DOHH2 (cell line): ENCODE results near the gene PNLIPRP3.

Experiments
- H3F3A ChIP-seq: fragments of 200-600 bp; sonication (generic), shearing (Covaris generic); 2 replicates; pipeline ENCODE4 v1.6.0; 2016; ENCODE audit warnings: antibody characterized with exemption, mild to moderate bottlenecking; ENCODE audit not compliant: control insufficient read depth, insufficient read depth
- H3K27ac ChIP-seq: fragments of 200-600 bp; sonication (generic); 2 replicates; pipeline ENCODE4 v1.5.1; 2014; ENCODE audit warnings: low read depth, mild to moderate bottlenecking, low read length, moderate library complexity
- H3K27me3 ChIP-seq: fragments of 200-600 bp; sonication (generic); 2 replicates; pipeline ENCODE4 v1.6.1; 2014; ENCODE audit warnings: mild to moderate bottlenecking, low read length, mixed read lengths; ENCODE audit not compliant: control insufficient read depth
- H3K36me3 ChIP-seq: fragments of 200-600 bp; sonication (generic); 2 replicates; pipeline ENCODE4 v1.6.1; 2014; ENCODE audit warnings: mild to moderate bottlenecking, low read length, moderate library complexity, mixed read lengths; ENCODE audit not compliant: control insufficient read depth
- H3K4me1 ChIP-seq: fragments of 200-600 bp; sonication (generic); 2 replicates; pipeline ENCODE4 v1.6.1; 2014; ENCODE audit warnings: mild to moderate bottlenecking, low read length, mixed read lengths; ENCODE audit not compliant: control insufficient read depth
- H3K4me2 ChIP-seq: fragments of 200-600 bp; sonication (generic); 2 replicates; pipeline ENCODE4 v1.6.0; 2014; ENCODE audit warnings: mild to moderate bottlenecking, low read length, moderate library complexity
- H3K4me3 ChIP-seq: fragments of 200-600 bp; sonication (generic); 2 replicates; pipeline ENCODE4 v1.5.1; 2014; ENCODE audit warnings: mild to moderate bottlenecking, low read length, mixed read lengths
- H3K79me2 ChIP-seq: fragments of 200-600 bp; sonication (generic); 2 replicates; pipeline ENCODE4 v1.6.1; 2014; ENCODE audit warnings: mild to moderate bottlenecking, low read length, mixed read lengths; ENCODE audit not compliant: control insufficient read depth
- H3K9me2 ChIP-seq: fragments of 200-600 bp; sonication (generic); replicated peaks from 2 replicates; pipeline ENCODE4 v1.6.1; 2014; ENCODE audit warnings: mild to moderate bottlenecking, low read length, mixed read lengths; ENCODE audit not compliant: control insufficient read depth
- H3K9me3 ChIP-seq: fragments of 200-600 bp; sonication (generic); 2 replicates; pipeline ENCODE4 v1.6.1; 2014; ENCODE audit warnings: antibody characterized with exemption, low read length, mixed read lengths; ENCODE audit not compliant: control insufficient read depth, insufficient read depth
- H4K20me1 ChIP-seq: fragments of 200-600 bp; sonication (generic); 2 replicates; pipeline ENCODE4 v1.6.0; 2014; ENCODE audit warnings: low read depth, mild to moderate bottlenecking, antibody characterized with exemption, low read length, moderate library complexity; ENCODE audit not compliant: control insufficient read depth, insufficient read depth
- EZH2phosphoT487 ChIP-seq: fragments of 200-600 bp; sonication (generic); IDR thresholded peaks from 2 replicates; pipeline ENCODE4 v1.6.1; 2017; ENCODE audit warnings: borderline replicate concordance, mild to moderate bottlenecking, antibody characterized with exemption, low read length, moderate library complexity, mixed read lengths
- TF ChIP-seq, protein P1 (sequence below): fragments of 200-600 bp; sonication (generic); IDR thresholded peaks from one replicate; pipeline ENCODE4 v1.5.1; 2014; ENCODE audit warnings: antibody characterized with exemption, mild to moderate bottlenecking, low read depth, low read length; ENCODE audit not compliant: poor library complexity, severe bottlenecking

The PNLIPRP3 gene

DNA sequence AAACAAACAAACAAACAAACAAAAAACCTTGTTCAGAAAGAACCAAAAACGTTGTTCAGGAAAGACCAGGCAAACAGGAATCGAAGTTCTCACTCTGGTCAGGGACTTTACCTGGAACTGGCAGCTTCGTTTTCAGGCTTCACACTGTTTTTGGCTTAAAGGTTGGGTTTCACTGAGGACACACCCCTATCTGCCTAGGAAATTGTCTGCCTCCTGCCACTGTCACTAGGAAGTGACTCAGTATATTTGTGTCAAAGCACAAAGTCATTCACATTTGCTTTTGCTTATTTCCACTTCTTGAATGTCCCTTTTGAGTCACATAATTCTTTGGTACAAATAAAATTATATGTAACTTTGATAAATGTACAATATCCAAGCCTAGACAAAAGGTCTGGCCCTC, 37.9 kb downstream of the PNLIPRP3 start:
- H3K4me3 ChIP-seq, result no peak overlapping the region
- no peaks in the 10 kb centered on the region for H3K79me2 ChIP-seq
- no peaks in the 10 kb centered on the region for H3K36me3 ChIP-seq
- H3K27me3 ChIP-seq, result no peaks in the 10 kb centered on the region
- TF ChIP-seq, protein P1, sequence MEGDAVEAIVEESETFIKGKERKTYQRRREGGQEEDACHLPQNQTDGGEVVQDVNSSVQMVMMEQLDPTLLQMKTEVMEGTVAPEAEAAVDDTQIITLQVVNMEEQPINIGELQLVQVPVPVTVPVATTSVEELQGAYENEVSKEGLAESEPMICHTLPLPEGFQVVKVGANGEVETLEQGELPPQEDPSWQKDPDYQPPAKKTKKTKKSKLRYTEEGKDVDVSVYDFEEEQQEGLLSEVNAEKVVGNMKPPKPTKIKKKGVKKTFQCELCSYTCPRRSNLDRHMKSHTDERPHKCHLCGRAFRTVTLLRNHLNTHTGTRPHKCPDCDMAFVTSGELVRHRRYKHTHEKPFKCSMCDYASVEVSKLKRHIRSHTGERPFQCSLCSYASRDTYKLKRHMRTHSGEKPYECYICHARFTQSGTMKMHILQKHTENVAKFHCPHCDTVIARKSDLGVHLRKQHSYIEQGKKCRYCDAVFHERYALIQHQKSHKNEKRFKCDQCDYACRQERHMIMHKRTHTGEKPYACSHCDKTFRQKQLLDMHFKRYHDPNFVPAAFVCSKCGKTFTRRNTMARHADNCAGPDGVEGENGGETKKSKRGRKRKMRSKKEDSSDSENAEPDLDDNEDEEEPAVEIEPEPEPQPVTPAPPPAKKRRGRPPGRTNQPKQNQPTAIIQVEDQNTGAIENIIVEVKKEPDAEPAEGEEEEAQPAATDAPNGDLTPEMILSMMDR, result no peak
- no peak for TF ChIP-seq EZH2phosphoT487
- no peaks in the 10 kb centered on the region for H3K9me2 ChIP-seq
- H4K20me1 ChIP-seq, result no peaks in the 10 kb centered on the region
- no peaks in the 10 kb centered on the region for H3K9me3 ChIP-seq
- H3K27ac ChIP-seq, result no peak overlapping the region
- no peaks in the 10 kb centered on the region for H3F3A ChIP-seq
- no peaks in the 10 kb centered on the region for H3K4me1 ChIP-seq
- H3K4me2 ChIP-seq, result no peak overlapping the region

DNA sequence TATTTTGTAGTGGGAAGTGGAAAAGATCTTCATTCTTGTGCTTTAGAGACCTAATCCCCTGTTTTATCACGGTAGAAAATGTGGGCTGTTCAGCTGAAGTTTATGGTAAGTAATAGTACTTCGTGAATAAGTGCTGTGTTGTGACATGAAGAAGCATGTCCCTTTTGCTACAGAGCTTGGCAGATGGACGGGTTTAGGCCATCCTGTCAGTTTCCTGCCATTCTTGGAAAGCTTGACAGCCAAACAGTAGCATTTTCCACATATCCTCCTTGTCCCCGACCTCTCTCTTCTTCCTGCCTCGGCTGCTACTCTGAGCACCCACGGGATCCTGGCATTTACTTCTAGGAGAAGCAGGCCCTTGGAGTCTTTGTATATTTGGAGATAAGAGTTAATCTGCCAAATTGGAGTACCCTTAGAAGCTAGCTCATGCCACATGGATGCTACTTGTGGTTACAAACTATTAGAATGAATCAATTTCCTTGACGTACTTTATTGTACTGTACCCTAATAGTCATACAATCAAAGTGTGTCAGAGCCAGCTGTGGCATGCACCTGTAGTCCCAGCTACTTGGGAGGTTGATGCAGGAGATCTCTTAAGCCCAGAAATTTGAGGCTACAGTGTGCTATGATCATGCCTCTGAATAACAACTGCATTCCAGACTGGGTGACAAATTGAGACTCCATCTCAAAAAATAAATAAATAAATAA, 39.2 kb downstream of the PNLIPRP3 start:
- Histone ChIP-seq H3K4me2 (no peak overlapping the region), H3K4me3 (no peak overlapping the region), H3K27ac (no peak overlapping the region), H3K9me3 (no peaks in the 10 kb centered on the region), H3K36me3 (no peaks in the 10 kb centered on the region), H3K4me1 (no peaks in the 10 kb centered on the region), H3K27me3 (no peaks in the 10 kb centered on the region), H3F3A (no peaks in the 10 kb centered on the region), H3K79me2 (no peaks in the 10 kb centered on the region), H3K9me2 (no peaks in the 10 kb centered on the region), H4K20me1 (no peaks in the 10 kb centered on the region)
- TF ChIP-seq, protein P1, result no peak
- TF ChIP-seq EZH2phosphoT487, result no peak

DNA sequence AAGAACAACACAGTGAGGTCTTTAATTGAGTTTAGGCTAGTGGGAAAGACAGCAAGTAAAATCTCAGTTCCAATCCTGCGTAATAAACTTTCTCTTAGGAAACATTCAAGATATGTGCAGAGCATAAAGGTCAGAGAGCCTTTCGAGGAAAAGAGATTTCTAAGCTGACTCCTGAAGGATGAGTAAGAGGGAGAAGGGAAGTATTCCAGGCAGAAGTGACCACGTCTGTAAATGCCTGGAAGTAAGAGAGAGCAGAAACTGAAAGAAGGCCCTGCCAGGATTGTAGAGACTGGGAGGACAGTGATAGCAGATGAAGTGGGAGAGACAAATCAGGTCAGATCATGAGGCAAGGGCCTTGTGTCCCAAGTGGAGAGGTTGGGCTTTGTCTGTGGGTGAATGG, 41.8 kb downstream of the PNLIPRP3 start:
- no peaks in the 10 kb centered on the region for H3K79me2 ChIP-seq
- no peak for TF ChIP-seq EZH2phosphoT487
- TF ChIP-seq, protein P1, result no peak

More for the DNA sequence above, 41.8 kb downstream of the PNLIPRP3 start:
- H3F3A ChIP-seq, result no peaks in the 10 kb centered on the region
- no peak overlapping the region for H3K27ac ChIP-seq
- H3K4me1 ChIP-seq, result no peaks in the 10 kb centered on the region
- no peaks in the 10 kb centered on the region for H3K27me3 ChIP-seq
- no peak overlapping the region for H3K4me2 ChIP-seq
- H3K4me3 ChIP-seq, result no peak overlapping the region
- no peaks in the 10 kb centered on the region for H3K9me3 ChIP-seq
- H3K36me3 ChIP-seq, result no peaks in the 10 kb centered on the region
- H3K9me2 ChIP-seq, result no peaks in the 10 kb centered on the region
- no peaks in the 10 kb centered on the region for H4K20me1 ChIP-seq
